ENCODE results near the gene FTL.

The FTL gene

DNA sequence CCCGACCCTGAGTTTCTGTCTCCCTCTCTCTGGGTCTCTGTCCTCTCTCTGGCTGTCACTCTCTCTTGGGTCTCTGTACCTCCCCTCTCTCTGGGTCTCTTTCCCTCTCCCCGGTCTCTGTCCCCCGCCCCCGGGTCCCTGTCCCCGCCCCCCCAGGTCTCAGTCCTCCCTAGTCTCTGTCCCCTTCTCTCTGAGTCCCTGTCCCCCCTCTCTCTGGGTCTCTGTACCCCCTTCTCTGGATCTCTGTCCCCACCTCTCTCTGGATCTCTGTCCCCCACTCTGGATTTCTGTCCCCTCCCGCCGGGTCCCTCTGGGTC lies 2.3 kb upstream of the FTL start:
- FAIRE-seq, result no peak
- TF ChIP-seq TAF1 (IDR thresholded peaks at IDR 0.05; ENCODE audit: low read depth, low read length) (no peak), PAX5 (IDR thresholded peaks at IDR 0.05; ENCODE audit: insufficient read depth, low read length, severe bottlenecking) (no peak), POLR2AphosphoS5 (IDR thresholded peaks at IDR 0.05; ENCODE audit: low read depth, low read length) (no peak), POLR2A (IDR thresholded peaks at IDR 0.05; ENCODE audit: low read depth, low read length) (no peak), POU2F2 (IDR thresholded peaks at IDR 0.05; ENCODE audit: low read depth, low read length) (no peak), SPI1 (IDR thresholded peaks at IDR 0.05; ENCODE audit: low read depth, low read length) (no peak)
- no peak for DNase-seq (ENCODE audit: insufficient read length, low spot score)

DNA sequence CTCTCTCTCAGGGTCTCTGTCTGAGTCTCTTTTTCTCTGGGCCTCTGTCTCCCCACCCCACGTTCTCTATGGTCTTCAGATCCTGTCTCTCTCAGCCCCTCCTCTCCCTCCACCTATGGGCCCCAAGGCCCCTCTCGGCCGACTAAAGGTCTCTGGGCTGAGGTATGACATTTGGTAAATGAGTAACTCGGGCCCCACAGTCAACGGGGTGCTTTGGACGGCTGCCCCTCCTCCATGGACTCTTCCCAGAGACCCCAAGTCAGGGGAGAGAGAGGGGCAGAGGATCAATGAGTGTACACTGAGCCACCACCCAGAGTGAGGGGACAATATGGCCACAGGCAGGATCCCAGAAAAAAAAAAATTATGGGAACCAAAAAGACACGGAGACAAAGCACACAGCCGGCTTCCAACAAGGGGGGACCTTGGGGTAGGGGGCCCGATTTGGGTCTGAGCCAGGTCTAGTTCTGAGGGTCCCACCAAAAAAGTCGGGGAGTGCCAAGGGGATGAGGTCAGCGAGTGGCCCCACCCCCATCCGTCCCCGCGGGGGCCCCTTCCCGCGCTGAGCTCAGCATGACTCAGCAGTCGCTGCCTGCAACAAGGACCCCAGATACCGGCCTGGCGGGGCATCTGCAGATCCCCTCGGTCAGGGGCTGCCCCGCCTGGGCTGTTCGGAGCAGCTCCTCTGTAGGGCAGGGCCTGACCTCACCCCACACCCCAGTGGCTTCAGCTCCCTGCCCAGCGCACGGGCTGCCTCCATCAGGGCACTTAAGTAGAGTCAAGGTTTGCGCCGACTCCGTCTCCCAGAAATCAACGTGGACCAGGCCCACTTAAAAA lies 1.5 kb upstream of the FTL start:
- DNase-seq (ENCODE audit: insufficient read length, low spot score) (peak; percentile 69), FAIRE-seq (peak; percentile 86)
- TF ChIP-seq PAX5 (IDR thresholded peaks at IDR 0.05; ENCODE audit: insufficient read depth, low read length, severe bottlenecking), result no peak
- TF ChIP-seq POLR2A (IDR thresholded peaks at IDR 0.05; ENCODE audit: low read depth, low read length), result peak; percentile 56
- peak; percentile 53; the same call in 1 of the 2 replicates for TF ChIP-seq POLR2AphosphoS5 (IDR thresholded peaks at IDR 0.05; ENCODE audit: low read depth, low read length)
- peak; percentile 7; the same call in 1 of the 2 replicates for TF ChIP-seq TAF1 (IDR thresholded peaks at IDR 0.05; ENCODE audit: low read depth, low read length)
- TF ChIP-seq POU2F2 (IDR thresholded peaks at IDR 0.05; ENCODE audit: low read depth, low read length), result no peak
- no peak for TF ChIP-seq SPI1 (IDR thresholded peaks at IDR 0.05; ENCODE audit: low read depth, low read length)

DNA sequence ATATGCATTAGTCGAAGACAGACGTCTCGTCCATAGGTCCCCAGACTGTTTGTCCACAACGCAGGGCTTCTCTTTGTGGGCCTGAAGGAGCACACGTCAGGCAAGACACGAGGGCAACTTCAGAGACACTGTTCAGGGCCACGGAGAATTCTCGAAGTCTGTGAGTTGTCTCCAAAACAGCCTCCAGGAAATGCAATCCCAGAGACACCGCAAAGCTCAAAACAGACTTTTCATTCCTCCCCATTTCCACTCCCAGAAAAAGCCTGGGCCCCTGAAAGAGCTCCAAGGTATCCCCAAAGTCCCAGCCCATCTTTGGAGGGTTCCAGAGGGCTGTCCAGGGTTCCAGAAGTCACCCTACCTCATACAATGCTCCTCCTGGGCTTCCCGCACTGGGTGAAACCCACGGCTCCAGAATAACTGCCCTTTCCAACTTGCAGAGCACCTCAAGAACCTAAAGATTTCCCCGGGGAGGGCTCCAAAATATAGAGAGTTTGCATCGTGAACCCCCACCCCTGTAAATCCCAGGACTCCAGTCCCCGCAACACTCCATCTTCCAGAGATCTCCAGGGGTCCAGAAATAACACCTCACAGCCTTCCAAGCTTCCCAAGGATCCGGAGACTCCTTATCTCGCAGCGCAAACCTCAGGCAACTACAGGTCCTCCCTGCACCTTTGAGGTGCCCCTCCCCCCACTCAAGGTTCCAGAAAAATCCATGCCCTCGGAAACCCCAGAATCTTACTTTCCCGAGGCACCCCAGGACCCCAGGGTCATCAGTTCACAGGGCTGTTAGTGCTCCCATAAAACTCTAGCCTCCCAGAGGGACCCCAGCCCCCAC lies 687 bp upstream of the FTL start:
- FAIRE-seq (peak; percentile 23), DNase-seq (ENCODE audit: insufficient read length, low spot score) (no peak)
- TF ChIP-seq SPI1 (IDR thresholded peaks at IDR 0.05; ENCODE audit: low read depth, low read length) (no peak), TAF1 (IDR thresholded peaks at IDR 0.05; ENCODE audit: low read depth, low read length) (no peak), POU2F2 (IDR thresholded peaks at IDR 0.05; ENCODE audit: low read depth, low read length) (0 out of 2 replicates have a peak, but pooled peaks have one; percentile 9), POLR2AphosphoS5 (IDR thresholded peaks at IDR 0.05; ENCODE audit: low read depth, low read length) (0 out of 2 replicates have a peak, but pooled peaks have one; percentile 0), POLR2A (IDR thresholded peaks at IDR 0.05; ENCODE audit: low read depth, low read length) (no peak)

DNA sequence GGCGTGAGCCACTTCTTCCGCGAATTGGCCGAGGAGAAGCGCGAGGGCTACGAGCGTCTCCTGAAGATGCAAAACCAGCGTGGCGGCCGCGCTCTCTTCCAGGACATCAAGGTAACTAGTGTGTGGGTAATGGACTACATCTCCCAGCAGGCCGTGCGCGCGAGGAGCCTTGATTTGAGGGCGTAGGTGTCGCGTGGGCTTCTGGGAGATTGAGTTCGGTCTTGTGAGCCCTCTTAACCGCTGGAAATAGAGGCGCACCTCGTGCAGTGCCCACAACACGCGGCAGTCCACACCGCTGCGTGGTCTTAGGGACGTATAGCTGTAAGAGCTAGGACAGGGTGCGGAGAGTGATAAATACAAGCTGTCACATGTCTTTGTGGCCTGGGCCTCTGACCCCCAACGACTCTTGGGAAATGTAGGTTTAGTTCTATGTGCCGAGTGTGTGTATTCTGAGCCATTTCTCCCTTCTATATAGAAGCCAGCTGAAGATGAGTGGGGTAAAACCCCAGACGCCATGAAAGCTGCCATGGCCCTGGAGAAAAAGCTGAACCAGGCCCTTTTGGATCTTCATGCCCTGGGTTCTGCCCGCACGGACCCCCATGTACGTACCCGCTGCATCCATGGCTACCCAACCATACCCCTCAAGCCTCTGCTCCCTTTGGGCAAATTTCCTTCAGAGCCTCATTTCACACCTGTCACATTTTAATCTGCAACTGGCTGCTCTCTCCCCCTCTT lies 864 bp downstream of the FTL start:
- TF ChIP-seq POU2F2 (IDR thresholded peaks at IDR 0.05; ENCODE audit: low read depth, low read length) (0 out of 2 replicates have a peak, but pooled peaks have one; percentile 11), POLR2AphosphoS5 (IDR thresholded peaks at IDR 0.05; ENCODE audit: low read depth, low read length) (0 out of 2 replicates have a peak, but pooled peaks have one; percentile 23), POLR2A (IDR thresholded peaks at IDR 0.05; ENCODE audit: low read depth, low read length) (peak; percentile 32; the same call in 1 of the 2 replicates), PAX5 (IDR thresholded peaks at IDR 0.05; ENCODE audit: insufficient read depth, low read length, severe bottlenecking) (no peak)
- FAIRE-seq (no peak), DNase-seq (ENCODE audit: insufficient read length, low spot score) (peak; percentile 54)

DNA sequence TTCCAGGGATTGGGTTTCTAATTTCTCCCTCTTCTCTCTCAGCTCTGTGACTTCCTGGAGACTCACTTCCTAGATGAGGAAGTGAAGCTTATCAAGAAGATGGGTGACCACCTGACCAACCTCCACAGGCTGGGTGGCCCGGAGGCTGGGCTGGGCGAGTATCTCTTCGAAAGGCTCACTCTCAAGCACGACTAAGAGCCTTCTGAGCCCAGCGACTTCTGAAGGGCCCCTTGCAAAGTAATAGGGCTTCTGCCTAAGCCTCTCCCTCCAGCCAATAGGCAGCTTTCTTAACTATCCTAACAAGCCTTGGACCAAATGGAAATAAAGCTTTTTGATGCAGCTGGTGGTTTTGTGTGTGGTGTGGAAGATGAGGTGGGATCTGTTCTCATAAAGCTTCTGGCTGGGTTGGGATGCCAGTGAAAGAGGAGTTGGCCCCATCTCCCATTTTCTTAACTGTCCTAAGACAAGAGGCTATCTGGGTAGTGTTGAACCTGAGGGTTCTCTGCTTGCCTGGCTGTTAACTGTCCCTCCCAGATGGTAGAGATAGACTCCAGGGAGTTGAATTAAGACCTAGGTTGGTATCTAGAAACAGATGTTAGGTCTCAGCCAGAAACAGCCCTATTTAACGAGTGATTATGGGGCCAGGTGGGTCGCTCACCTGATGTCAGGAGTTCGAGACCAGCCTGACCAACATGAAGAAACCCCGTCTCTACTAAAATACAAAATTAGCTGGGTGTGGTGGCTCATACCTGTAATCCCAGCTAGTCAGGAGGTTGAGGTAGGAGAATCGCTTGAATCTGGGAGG lies 1.6 kb downstream of the FTL start:
- TF ChIP-seq SPI1 (IDR thresholded peaks at IDR 0.05; ENCODE audit: low read depth, low read length), result peak; percentile 59
- TF ChIP-seq POU2F2 (IDR thresholded peaks at IDR 0.05; ENCODE audit: low read depth, low read length), result peak; percentile 43; the same call in 1 of the 2 replicates
- TF ChIP-seq POLR2AphosphoS5 (IDR thresholded peaks at IDR 0.05; ENCODE audit: low read depth, low read length), result 0 out of 2 replicates have a peak, but pooled peaks have one; percentile 10
- TF ChIP-seq TAF1 (IDR thresholded peaks at IDR 0.05; ENCODE audit: low read depth, low read length), result no peak
- no peak for TF ChIP-seq POLR2A (IDR thresholded peaks at IDR 0.05; ENCODE audit: low read depth, low read length)
- DNase-seq (ENCODE audit: insufficient read length, low spot score) (no peak), FAIRE-seq (no peak)

DNA sequence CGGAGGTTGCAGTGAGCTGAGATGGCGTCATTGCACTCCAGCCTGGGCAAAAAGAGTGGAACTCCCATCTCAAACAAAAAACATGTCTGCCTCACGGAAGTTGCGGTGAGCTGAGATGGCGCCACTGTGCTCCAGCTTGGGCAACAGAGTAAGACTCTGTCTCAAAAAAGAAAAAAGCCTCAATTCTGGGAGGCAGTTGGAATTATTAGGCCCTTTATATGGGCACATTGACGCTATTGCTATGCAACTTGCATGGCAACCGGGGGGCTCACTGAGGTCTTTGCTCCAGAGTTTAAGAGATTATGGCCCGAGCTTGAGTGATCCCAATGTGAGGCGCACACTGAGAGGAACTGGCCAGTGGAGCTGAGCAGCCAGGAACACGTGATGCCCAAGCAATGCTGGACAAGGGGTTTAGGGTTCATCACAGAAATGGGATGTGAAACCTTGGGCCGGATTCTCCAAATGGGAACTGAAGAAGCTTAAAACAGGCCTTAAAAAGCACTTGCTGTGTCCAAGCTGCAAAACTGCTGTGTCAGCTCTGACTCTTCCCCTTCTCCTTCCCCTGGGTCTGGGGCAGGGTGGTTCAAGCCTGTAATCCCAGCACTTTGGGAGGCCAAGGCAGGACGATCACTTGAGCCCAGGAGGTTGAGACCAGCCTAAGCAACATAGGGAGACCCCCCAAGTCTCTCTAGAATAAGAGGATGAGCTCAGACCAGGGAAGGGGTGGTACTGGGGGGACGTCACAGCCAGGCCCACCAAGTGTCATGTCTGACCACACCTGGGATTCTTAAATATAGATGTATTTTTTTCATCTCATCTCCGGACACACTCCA lies 2.5 kb downstream of the FTL start:
- DNase-seq (ENCODE audit: insufficient read length, low spot score) (no peak), FAIRE-seq (no peak)
- TF ChIP-seq POLR2AphosphoS5 (IDR thresholded peaks at IDR 0.05; ENCODE audit: low read depth, low read length) (peak; percentile 64), POU2F2 (IDR thresholded peaks at IDR 0.05; ENCODE audit: low read depth, low read length) (peak; percentile 20; the same call in 1 of the 2 replicates), POLR2A (IDR thresholded peaks at IDR 0.05; ENCODE audit: low read depth, low read length) (peak; percentile 67), TAF1 (IDR thresholded peaks at IDR 0.05; ENCODE audit: low read depth, low read length) (no peak), PAX5 (IDR thresholded peaks at IDR 0.05; ENCODE audit: insufficient read depth, low read length, severe bottlenecking) (no peak), SPI1 (IDR thresholded peaks at IDR 0.05; ENCODE audit: low read depth, low read length) (peak; percentile 84)

DNA sequence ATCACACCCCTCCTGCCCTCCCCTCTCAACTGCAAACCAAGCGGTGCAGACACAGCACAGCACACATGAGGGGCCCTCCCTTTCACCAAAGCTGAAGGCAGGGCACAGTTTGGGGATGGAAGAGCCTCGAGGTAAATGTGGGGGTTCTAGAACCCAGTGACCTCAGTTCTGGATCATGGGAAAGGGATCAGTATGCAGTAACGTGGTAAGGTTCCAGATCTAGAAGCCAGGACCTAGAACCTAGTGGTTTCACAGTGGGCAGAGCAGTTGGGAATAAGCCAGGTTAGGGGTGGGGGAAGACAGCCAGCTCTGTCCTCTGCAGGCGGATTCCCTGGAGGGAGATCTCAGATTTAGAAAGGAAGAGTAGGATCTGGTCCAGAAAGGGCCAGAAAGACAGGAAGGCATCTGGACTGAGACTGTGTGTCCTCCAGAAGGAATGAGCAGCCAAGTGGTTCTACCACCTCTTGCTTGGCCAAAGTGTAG lies 3.1 kb downstream of the FTL start:
- no peak for TF ChIP-seq SPI1 (IDR thresholded peaks at IDR 0.05; ENCODE audit: low read depth, low read length)
- no peak for TF ChIP-seq POU2F2 (IDR thresholded peaks at IDR 0.05; ENCODE audit: low read depth, low read length)
- TF ChIP-seq POLR2AphosphoS5 (IDR thresholded peaks at IDR 0.05; ENCODE audit: low read depth, low read length), result no peak
- no peak for TF ChIP-seq PAX5 (IDR thresholded peaks at IDR 0.05; ENCODE audit: insufficient read depth, low read length, severe bottlenecking)
- no peak for TF ChIP-seq TAF1 (IDR thresholded peaks at IDR 0.05; ENCODE audit: low read depth, low read length)
- no peak for TF ChIP-seq POLR2A (IDR thresholded peaks at IDR 0.05; ENCODE audit: low read depth, low read length)
- DNase-seq (ENCODE audit: insufficient read length, low spot score) (no peak), FAIRE-seq (no peak)
